MCF 10A (cell line): ENCODE results near the gene KTI12. TPM values are rescaled to one million over a fixed set of nuclear protein-coding genes. Genes with fewer than 3 reads are reported as not detected.
A peak's percentile ranks its signal among the peaks of the same experiment; 100 is the strongest.
"Not testable (repeated sequence)": the region's sequence is repeated elsewhere in the genome, so short reads cannot be mapped to it uniquely, and the experiment has no call there.

Experiments used
- BruUV-seq: library from RNA; stranded (reverse); fragments of 400-500 nt; replicated peaks from 2 replicates; lab custom pipeline; 2021; lab: Mats Ljungman, UMichigan
- CTCF ChIA-PET: fragments of 300-600 bp; sonication (Branson Sonifier 250); formaldehyde crosslinking; extraction: SDS; loops from one replicate; lab custom pipeline; 2021; ENCODE audit warnings: antibody characterized with exemption, inconsistent platforms; lab: Yijun Ruan, JAX
- POLR2A ChIA-PET: fragments of 300-600, 350-650 bp; sonication (Branson Sonifier 250); formaldehyde crosslinking; extraction: SDS; loops from one replicate; lab custom pipeline; 2020; ENCODE audit warnings: antibody characterized with exemption, inconsistent platforms; lab: Yijun Ruan, JAX
- DNase-seq: peaks from one replicate; pipeline ENCODE4 v3.0.0-alpha.2; 2018; ENCODE audit not compliant: unreplicated experiment
- H3K27ac Mint-ChIP-seq: one replicate; pipeline ENCODE4 v1.8.0; 2022; ENCODE audit warnings: mild to moderate bottlenecking, low read depth, mixed read lengths; ENCODE audit not compliant: unreplicated experiment
- H3K27me3 Mint-ChIP-seq: one replicate; pipeline ENCODE4 v1.8.0; 2022; ENCODE audit warnings: mixed read lengths; ENCODE audit not compliant: insufficient read depth, unreplicated experiment
- H3K36me3 Mint-ChIP-seq: one replicate; pipeline ENCODE4 v1.8.0; 2022; ENCODE audit warnings: mild to moderate bottlenecking, moderate library complexity, mixed read lengths; ENCODE audit not compliant: insufficient read depth, unreplicated experiment
- H3K4me1 Mint-ChIP-seq: one replicate; pipeline ENCODE4 v1.8.0; 2022; ENCODE audit warnings: mixed read lengths; ENCODE audit not compliant: insufficient read depth, unreplicated experiment
- H3K4me3 Mint-ChIP-seq: one replicate; pipeline ENCODE4 v1.8.0; 2022; ENCODE audit warnings: mild to moderate bottlenecking, moderate library complexity, mixed read lengths; ENCODE audit not compliant: unreplicated experiment
- H3K9me3 Mint-ChIP-seq: one replicate; pipeline ENCODE4 v1.8.0; 2022; ENCODE audit warnings: mixed read lengths; ENCODE audit not compliant: unreplicated experiment
- intact Hi-C: fragments of 100-400 bp; cut with micrococcal nuclease; formaldehyde crosslinking; loops from 2 replicates; pipeline ENCODE4 v1.14.1; 2022
- total RNA-seq: library from RNA; stranded (reverse); gene quantifications from 2 replicates; pipeline ENCODE4 v1.2.3, GENCODE V29; 2022
- TF ChIP-seq, protein P1 (sequence below): fragments of 200-600 bp; IDR thresholded peaks from one replicate; pipeline ENCODE4 v1.8.0; 2022; ENCODE audit warnings: antibody characterized with exemption, mild to moderate bottlenecking; ENCODE audit not compliant: unreplicated experiment

KTI12 gene
- total RNA-seq, 1 experiment from 2014 or later, result 7.0 TPM

- CTCF ChIA-PET, result interaction anchor here (0.7 kb wide), 1 partner anchor 21 kb away, joined by 3 read pairs; no protein-coding TSS in a partner anchor
- Mint-ChIP-seq H3K27me3 (no peaks in the 10 kb centered on the region), H3K27ac (peak overlapping the region; percentile 99), H3K9me3 (no peaks in the 10 kb centered on the region), H3K4me3 (peak overlapping the region; percentile 97), H3K4me1 (peaks cover 29% of the 10 kb centered on the region), H3K36me3 (peaks cover 16% of the 10 kb centered on the region)
- TSS peak; percentile 32 for BruUV-seq
- TF ChIP-seq, protein P1, sequence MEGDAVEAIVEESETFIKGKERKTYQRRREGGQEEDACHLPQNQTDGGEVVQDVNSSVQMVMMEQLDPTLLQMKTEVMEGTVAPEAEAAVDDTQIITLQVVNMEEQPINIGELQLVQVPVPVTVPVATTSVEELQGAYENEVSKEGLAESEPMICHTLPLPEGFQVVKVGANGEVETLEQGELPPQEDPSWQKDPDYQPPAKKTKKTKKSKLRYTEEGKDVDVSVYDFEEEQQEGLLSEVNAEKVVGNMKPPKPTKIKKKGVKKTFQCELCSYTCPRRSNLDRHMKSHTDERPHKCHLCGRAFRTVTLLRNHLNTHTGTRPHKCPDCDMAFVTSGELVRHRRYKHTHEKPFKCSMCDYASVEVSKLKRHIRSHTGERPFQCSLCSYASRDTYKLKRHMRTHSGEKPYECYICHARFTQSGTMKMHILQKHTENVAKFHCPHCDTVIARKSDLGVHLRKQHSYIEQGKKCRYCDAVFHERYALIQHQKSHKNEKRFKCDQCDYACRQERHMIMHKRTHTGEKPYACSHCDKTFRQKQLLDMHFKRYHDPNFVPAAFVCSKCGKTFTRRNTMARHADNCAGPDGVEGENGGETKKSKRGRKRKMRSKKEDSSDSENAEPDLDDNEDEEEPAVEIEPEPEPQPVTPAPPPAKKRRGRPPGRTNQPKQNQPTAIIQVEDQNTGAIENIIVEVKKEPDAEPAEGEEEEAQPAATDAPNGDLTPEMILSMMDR, result no peak
- no peak for DNase-seq
- intact Hi-C loops, result loop anchor here (5.0 kb wide), 1 partner anchor 313 kb away; the partner anchor contains the start of gene CC2D1B
- POLR2A ChIA-PET, result interaction anchor here (0.6 to 5.2 kb wide), 19 partner anchors 7 to 1094 kb away, joined by 3 to 73 read pairs (median 7); partner anchors contain the start of genes CC2D1B, FAF1, KTI12 and ORC1
Measured at GRCh38 chr1:52054496-52055065, 21.0 kb upstream of the KTI12 start.

DNA sequence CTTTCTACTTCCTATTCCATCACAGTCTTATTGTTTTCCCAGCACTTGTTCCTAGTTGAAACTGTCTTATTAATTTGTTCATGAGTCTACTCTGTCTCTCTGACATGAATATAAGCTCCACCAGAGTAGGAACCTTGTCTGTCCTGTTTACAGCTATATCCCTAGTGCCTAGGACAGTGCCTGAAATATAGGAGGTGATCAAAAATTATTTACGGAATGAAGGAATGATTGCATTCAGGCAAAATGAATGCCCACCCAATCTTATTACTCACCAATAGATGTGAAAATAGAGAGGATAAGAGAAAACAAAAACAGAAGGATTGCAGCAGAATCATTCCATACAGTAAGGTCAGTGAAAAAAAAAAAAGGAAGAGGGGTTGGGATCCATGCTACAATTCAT is 20.3 kb upstream of the KTI12 start:
- Mint-ChIP-seq H3K9me3 (no peaks in the 10 kb centered on the region), H3K27me3 (no peaks in the 10 kb centered on the region), H3K27ac (peak overlapping the region; percentile 99), H3K4me1 (peaks cover 25% of the 10 kb centered on the region), H3K36me3 (peaks cover 16% of the 10 kb centered on the region), H3K4me3 (peak overlapping the region; percentile 97)
- TF ChIP-seq, protein P1, result no peak
- no TSS peak for BruUV-seq
- ChIA-PET POLR2A (interaction anchor here (0.6 to 5.2 kb wide), 10 partner anchors 10 to 351 kb away, joined by 3 to 73 read pairs (median 6); partner anchors contain the start of genes KTI12, ORC1 and PRPF38A), CTCF (interaction anchor here (0.6 to 1.2 kb wide), 5 partner anchors 10 to 114 kb away, joined by 3 to 4 read pairs (median 3); no protein-coding TSS in a partner anchor)
- intact Hi-C loops, result no loop called here
- no peak for DNase-seq

DNA sequence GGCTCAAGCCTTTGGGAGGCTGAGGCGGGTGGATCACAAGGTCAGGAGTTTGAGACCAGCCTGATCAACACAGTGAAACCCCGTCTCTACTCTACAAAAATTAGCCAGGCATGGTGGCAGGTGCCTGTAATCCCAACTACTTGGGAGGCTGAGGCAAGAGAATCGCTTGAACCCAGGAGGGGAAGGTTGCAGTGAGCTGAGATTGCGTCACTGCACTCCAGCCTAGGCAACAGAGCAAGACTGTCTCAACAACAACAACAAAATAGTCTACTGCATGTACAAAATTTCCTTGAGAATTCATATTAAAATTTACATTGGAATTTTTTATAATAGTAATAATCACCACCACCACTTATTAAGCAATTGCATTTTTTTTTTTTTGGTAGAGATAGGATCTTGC is 15.7 kb upstream of the KTI12 start:
- H3K9me3 Mint-ChIP-seq, H3K27ac Mint-ChIP-seq, DNase-seq, H3K4me3 Mint-ChIP-seq, intact Hi-C loops, BruUV-seq, H3K27me3 Mint-ChIP-seq: not testable (repeated sequence)
- ChIA-PET CTCF (interaction anchor here (1.3 to 1.7 kb wide), 2 partner anchors 10 to 15 kb away, joined by 4 to 5 read pairs; no protein-coding TSS in a partner anchor), POLR2A (interaction anchor here (1.2 to 1.7 kb wide), 2 partner anchors 10 to 16 kb away, joined by 4 to 17 read pairs; partner anchors contain the start of gene KTI12)
- peaks cover 33% of the 10 kb centered on the region for H3K36me3 Mint-ChIP-seq
- H3K4me1 Mint-ChIP-seq, result peaks cover 17% of the 10 kb centered on the region

GRCh38 chr1:52045666-52046195 is 12.1 kb upstream of the KTI12 start:
- POLR2A ChIA-PET, result interaction anchor here (0.6 to 6.5 kb wide), 2 partner anchors 12 to 353 kb away, joined by 3 to 30 read pairs; partner anchors contain the start of gene KTI12
- Mint-ChIP-seq H3K4me1 (peaks cover 11% of the 10 kb centered on the region), H3K36me3 (peaks cover 33% of the 10 kb centered on the region)
- BruUV-seq, intact Hi-C loops, H3K9me3 Mint-ChIP-seq, H3K27ac Mint-ChIP-seq, H3K4me3 Mint-ChIP-seq, DNase-seq, H3K27me3 Mint-ChIP-seq: not testable (repeated sequence)
- CTCF ChIA-PET, result interaction anchor here (0.6 kb wide), 1 partner anchor 1309 kb away, joined by 3 read pairs; no protein-coding TSS in a partner anchor
